HG02642 (cell line): ENCODE measurements around the gene PCNX2.
"Not testable (repeated sequence)": the region's sequence is repeated elsewhere in the genome, so short reads cannot be mapped to it uniquely, and the experiment has no call there.

ENCODE experiments used
- ATAC-seq: cut with Tn5 transposase; IDR thresholded peaks from one replicate; pipeline ENCODE4 v1.9.1; 2021; ENCODE audit warnings: mild to moderate bottlenecking; ENCODE audit not compliant: unreplicated experiment, poor library complexity

The PCNX2 gene

DNA sequence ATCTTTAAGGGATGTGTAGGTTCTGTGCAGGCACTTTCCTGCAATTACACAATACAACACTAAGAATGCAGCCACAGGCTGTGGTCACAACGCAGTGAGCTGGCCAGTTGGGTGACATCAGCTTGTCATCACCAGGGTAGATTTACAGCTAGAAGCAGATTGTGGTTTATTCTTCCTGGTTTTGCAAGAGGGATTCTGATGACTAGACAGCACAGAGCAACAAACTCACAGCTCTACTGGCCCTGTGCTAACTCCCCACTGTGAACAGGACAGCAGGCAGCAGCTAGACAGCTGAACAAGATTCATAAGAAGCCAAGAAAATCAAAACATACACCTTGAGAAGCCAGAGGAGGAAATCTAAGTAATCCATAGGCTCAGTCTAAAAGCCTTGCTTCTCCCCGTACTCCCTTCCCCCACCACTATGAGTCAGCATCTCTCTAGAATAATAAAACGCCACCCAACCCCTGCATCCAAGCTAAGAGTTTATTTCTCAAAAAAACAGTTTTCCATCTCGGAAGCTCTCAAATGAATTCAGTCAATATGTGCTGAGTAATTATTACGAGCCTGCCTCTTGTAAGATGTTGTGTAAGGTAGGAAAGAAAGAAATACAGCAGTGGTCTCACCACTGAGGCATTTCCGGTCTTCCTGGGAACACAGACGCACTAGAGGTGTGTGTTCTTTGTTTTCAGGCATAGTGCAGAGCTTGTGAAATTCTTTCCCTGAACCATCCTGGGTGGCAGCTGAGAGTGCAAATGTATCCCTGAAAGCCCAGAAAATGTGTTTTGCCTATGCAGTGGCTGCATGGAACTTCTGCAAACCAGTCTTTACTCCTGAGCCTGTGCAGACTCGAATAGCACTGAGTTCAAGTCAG is 182.3 kb downstream of the PCNX2 start:
- peak; percentile 77 for ATAC-seq

DNA sequence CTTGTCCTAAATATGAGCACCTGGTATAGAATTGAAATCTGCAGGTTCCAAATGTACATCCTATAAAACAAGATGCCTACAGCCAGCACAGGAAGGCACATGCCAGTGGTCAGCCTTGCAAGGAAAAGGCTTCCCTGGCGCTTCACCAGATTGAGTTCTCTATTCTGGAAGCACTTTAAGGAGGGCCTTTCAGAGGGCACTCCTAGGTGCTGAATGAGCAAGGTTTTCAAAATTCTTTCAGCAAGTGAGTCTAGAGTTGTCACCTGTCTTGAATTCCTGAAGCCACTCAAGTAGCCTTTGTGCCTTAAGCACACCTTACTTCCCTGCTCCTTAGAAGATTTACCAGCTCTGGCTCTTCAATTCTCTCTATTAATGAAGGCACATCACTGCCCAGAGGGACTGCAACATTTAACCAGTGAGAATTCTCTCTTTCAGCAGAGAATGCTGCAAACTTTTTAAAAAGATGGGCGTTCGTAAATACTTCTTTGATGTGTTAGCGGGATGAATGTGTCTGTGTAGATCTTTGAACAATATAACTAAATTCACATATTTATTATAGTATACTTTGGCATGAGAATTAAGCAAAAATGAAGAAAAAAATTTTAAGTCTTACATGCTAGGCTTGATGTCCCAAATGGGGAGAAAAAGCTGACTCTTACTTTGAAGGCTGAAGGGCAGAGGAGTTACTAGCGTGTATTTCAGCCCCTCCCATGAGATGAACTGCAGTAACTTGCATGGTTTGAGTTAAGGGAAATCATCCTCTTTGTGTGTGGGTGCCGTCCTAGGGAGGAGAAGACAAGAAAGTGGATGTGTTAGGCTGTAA is 183.1 kb downstream of the PCNX2 start:
- ATAC-seq, result no peak

DNA sequence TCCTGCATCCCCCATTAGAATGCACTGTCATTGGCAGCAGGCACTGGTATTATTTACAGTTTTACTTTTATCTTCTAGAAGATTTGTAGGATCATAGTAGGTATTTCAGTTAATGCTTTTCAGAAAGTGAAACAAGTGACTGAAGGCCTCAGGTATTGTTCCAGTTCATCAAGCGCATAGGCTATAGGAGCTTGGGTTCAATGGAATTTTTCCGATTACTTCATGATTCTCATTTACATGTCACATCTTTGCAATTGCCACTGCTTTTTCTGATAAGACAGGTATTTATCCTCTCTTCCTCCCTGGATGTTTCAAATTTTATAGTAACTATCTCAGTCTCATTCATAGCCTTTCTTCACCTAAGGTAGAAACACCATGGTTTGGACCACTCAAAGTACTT is 183.8 kb downstream of the PCNX2 start:
- ATAC-seq, result no peak

DNA sequence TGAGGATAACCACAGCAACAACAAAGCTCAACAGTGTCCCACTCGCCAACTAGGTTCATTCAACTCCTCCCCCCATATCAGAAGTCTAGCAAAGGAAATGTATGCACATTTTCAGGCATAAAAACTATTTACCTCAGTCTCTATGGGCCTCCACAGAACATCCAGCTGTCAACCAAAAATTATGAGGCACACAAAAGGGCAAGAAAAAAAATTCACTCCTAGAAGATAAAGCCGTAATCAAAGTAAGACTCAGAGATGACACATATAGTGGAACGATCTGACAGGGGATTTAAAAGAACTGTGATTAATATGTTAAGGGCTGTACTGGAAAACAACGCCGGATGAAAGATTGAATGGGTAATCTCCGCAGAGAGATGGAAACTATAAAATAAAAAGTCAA is 186.4 kb downstream of the PCNX2 start:
- no peak for ATAC-seq

DNA sequence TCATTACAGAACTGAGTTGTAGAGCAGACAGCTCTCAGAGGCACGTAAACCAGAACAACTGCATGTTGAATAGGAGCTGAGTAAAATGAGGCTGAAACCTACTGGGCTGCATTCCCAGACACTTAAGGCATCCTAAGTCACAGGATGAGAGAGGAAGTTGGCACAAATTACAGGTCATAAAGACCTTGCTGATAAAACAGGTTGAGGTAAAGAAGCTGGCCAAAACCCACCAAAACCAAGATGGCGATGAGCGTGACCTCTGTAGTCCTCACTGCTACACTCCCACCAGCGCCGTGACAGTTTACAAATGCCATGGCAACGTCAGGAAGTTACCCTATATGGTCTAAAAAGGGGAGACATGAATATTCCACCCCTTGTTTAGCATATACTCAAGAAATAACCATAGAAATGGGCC is 187.8 kb downstream of the PCNX2 start:
- ATAC-seq, result not testable (repeated sequence)

DNA sequence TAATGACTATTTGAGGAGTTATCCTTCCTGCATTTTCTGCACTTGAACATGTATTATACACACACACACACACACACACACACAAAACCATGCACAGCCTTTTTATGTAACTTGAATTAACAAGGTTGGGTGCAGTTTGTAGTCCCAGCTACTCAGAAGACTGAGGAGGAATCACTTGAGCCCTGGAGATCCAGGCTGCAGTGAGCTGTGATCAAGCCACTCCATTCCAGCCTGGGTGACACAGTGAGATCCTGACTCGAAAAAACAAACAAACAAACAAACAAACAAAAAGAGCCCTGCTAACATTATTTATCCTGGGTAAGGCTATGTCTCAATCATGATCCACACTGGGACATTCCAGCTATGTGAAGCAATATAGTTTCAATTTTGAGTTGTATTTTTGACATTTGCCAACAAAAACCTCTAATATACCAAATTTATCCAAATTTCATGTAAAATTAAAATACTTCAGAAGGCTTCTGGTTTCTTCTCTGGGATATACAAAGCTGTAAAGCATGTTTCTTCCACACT is 188.3 kb downstream of the PCNX2 start:
- no peak for ATAC-seq

DNA sequence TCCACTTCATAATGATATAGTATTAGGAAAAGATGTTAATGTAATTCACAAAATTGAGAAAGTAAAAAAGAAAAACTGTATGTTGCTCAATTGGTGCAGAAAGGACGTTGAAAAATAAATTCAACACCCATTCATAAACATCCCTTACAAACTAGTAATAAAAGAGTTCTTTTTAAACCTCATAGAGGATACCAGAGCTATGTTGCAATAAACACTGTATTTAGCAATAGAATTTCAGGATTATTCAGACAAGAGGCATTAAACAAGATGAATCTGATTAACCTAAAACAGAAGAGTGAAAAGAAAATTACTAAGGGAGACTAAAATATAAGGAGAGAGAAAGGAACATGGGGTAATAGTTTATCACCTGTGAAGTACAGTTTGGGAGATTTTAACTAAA is 190.3 kb downstream of the PCNX2 start:
- no peak for ATAC-seq

DNA sequence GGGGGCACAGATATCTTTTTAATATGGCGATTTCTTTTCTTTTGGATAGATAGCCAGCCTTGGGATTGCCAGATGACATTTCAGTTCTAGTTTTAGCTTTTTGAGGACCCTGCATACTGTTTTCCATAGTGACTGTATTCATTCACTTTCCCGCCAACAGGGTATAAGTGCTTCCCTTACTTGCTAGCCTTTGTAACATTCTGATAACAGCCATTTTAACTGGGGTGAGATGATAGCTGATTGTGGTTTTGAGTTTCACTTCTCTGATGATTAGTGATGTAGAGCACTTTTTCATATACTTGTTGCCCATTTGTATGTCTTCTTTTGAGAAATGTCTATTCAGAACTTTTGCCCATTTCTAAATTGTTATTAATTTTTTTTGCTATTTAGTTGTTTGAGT is 193.2 kb downstream of the PCNX2 start:
- no peak for ATAC-seq

DNA sequence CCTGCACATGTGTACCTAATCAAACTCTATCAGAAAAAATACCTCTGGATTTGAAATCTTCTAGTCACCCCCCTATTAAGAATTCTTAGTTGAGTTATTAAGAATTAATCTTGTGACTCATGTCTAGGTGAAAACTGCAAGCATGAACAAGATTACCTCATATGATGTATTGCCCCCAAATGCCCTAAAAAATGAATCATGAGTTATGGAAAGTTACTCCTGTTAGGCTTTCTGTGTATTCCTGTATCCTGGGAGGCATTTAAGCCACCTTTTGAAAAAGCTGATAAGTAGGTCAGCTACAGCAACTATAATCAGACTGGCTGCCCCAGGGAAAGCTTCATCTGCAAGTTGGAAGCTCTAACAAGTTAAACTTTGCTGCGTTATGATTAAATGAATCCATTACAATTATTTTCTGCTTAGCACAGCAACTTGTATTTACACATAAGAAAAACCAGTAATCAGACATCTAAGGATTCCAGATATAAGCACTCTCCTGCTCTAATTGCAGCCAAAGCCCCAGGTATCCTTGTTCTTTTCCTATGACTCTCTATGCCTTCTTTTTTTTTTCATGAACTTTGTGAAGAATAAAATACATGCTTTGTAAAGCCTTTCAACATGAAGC is 197.5 kb downstream of the PCNX2 start:
- ATAC-seq, result no peak

DNA sequence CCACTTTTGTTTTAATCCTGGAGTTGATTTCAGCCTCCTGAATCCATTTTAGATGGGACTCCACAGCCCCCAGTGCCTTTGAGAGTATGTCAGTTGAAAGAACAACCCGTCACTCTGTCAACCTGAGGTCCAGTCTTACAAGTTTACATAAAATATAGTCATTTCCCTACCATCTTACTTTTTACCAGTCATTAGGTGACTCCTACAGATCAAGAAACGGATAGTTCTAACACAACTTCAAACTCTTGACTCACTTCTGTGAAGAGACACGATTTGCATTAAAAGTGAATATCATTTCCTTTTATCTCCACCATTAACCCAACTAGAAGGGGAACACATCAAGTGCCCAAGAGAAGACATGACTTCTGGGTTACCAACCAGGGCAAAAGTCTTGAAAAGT is 198.0 kb downstream of the PCNX2 start:
- ATAC-seq, result no peak

DNA sequence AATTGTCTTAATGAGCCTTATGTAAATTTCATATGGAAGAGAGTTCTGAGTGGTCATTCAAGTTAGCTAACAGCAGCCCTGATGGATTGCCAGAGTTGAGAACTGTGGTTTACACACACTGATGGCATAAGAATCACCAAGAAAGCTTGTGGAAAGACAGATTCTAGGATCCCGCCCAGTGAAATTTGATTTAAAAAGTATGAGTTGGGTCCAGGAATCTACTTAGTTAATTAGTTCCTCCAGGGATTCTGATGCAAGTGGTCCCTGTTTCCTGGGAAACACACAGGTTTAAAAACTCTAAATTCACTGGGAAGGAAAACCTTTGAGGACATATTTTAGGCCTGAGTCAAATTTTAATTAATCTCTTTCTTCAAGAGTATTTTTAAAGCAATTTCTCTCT is 200.8 kb downstream of the PCNX2 start:
- ATAC-seq, result no peak

DNA sequence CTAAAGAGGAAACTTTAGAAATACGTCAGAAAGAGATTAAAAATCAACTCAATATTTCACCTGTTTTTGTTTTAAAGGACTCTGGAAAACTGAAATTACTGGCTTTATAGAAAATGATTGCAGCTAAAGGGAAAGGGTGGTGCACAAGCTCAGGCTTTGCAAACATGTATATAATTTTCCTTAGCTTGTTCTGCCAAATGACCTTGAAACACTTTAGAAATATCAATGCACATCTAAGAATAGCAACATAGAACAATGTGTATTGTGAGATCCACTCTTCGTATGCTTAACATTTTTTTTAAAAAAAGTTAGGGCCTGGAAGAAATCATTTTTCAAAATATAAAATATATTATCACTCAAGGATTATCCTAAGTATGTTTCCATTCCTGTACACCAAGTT is 201.3 kb downstream of the PCNX2 start:
- ATAC-seq, result no peak

DNA sequence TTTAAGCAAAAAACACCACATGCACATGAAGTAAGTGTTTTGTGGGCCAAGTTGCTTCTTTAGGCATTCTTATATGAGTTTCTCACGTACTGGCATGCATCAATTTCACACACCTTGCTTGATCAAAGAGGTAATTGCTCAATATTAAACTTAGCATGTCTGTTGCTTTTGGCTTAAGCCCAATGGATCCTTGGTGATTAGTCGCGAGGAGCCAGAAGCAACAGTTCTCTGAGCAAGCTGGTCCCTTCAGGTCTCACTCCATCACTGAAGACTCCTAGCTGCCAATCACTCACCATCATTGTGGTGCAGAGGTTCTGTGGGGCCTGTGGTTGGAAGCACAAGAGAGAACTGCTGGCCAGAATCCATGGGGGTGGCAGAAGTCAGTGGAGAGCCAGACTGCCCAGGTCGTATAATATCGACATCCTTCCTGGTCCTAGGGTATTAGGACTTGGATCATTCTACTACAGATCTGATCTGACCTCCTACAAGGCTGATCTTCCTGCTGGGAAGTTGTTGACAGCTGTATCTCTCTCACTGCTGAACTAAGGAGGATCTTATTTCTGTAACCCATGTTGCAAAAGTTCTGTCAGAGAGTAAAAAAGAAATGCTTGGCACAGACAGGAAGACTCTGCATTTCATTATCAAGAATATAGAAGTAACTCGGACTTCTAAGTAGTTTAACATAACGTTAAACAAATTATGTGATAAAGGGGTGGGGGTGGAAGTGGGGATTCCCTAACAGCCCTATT is 204.6 kb downstream of the PCNX2 start:
- ATAC-seq, result no peak

DNA sequence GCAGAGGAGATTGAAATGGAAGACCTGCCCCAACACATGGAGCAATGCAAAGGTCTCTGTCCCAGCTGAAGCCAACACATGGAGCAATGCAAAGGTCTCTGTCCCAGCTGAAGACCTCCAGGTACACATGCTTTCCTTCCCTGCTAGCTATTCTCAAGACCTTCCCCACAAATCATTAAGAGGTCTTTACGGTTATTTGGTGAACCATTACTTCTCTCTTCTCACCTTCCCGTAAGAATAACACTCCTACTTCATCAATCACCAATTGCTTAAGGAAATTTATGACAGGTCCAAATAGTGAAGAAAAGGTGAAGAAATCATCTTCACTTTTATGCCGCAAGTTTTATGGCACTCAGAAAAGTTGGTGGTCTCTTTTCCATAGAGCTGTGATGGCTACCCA is 206.3 kb downstream of the PCNX2 start:
- no peak for ATAC-seq

DNA sequence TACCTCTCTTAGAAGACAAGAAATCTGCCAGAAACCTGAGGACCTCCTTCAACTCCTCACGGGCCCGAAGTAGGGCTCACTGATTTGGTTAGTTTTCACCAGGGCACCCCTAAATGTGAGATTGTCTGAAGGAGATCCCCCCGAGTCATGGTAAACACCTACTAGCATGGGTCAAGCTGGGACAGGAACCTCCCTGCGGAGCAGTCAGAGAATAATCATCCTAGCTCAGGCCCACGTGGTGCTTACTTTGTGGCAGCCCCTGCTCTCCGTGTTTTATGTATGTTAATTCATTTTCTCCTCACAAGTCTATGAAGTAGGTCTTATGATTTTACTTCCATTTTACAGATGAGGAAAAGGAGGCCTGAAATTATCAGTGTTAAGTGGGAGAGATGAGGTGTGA is 206.9 kb downstream of the PCNX2 start:
- ATAC-seq, result no peak

DNA sequence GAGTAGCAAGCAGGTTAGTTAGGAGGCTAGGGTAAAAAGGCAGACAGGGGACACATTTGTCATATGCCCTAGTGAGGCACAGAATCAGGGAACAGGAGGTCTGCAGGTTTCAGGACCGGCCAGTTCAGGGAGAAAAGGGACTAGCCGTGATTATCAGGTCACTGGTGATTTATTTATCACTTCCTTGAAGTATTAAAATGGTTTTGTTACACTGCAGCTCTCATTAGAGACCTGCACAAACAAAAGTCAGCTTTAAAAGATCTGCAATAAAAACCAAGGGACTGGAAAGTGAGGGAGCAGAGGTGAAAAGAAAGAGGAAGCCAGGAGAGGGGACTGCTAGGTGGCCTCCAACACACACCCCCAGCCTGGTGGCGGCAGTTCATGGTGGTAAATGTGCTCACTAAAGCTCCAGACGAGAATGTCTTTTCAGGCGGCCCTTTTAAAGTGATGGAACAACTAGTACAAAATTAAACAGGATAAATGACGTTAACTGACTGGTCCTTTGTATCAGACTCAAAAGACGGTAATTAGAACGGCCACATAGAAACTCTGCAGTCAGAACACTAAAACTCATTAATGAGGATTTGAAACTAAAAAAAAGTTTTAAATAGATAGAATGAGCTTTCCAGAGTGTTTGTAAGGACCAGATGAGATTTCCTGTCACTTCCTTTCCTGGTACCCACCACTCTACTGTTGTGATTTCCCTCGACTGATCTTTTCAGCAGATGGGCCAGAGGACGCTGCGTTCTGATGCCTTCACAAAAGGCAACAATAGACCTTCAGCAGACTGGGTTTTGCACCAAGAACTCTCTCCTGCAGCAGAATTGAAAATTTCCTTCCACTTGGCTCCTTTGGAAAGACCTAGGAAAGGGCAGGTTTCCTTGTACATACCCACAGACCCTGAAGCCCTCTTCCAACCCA is 208.3 kb downstream of the PCNX2 start:
- ATAC-seq, result no peak

DNA sequence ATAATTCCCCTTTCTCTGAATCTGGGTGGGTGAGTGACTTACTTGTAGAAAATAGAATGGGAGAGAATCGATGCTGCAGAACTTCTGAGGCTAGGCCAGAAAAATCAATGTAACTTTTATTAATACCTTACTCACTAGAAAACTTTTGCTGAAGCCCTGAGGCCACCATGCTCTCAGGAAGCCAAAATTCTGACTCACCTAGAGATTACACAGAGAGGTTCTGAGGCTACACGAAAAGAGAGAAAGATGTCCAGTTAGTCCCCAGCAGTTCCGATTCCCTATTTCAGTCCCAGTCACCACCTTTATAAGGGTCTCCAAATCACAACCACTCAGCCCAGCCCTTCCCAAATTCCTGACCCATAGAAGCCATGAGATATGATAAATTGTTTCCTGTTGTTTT is 210.0 kb downstream of the PCNX2 start:
- no peak for ATAC-seq

DNA sequence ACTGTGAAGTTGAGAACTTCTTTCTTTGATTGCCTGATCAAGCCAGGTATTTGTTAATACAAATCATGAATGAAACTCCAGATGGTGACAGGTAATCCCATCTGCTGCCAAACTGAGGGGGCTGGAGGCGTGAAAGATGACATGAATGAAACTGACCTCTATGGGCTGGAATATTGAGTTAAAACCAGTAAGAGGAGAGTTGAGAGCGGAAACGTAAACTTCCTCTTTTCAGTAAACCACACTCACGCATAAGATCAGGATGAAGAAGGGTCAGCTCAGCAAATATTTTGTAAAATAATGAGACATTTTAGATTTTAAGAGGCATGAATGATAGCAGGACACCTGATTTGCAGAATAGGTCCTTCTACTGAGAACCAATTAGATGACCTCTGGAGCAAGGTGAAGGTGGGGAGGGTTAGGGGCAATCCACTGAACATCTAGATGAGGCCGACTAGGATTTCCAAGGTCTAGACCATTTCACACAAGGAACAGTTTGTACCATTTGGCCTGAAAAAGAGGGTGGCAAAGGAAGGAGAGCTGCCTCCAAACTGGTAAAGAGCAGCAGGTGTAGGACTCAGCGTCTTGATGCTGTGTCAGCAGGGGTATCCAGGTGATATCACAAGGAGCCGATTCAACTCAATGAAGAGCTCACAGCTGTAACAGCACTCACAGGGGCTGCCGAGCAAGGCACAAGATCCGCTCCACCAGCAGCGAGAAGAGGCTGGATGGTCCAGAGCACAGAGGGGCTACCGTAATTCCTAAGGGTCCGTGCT is 212.6 kb downstream of the PCNX2 start:
- ATAC-seq, result peak; percentile 59
